Upper lobe of left lung (tissue), 4 donors: ENCODE results near the gene LBP.

Experiments used
- EP300 ChIP-seq, 4 donors: sonication (generic); formaldehyde crosslinking; IDR thresholded peaks; one replicate each; pipeline ENCODE4 v1.5.1; 2017; ENCODE audit warnings: antibody characterized with exemption in 4 of 4, control low read depth in 2 of 4
- POLR2A ChIP-seq, 4 donors: fragments of 450-650 bp; IDR thresholded peaks; one replicate each; pipeline ENCODE4 v1.5.1; 2016 to 2017; ENCODE audit warnings: antibody characterized with exemption in 4 of 4, mild to moderate bottlenecking in 2 of 4
- POLR2AphosphoS5 ChIP-seq, 2 donors: sonication (generic); formaldehyde crosslinking; IDR thresholded peaks; one replicate each; pipeline ENCODE4 v1.5.1; 2017; ENCODE audit warnings: antibody characterized with exemption in 2 of 2
- TF ChIP-seq, protein P1 (sequence below), 6 experiments: fragments of 450-650 bp in 4 of 6; fragments of 200-600 bp in 2 of 6; sonication (generic) in 2 of 6; IDR thresholded peaks; one replicate each; pipeline ENCODE4 v1.5.1; 2016 to 2019; ENCODE audit warnings: antibody characterized with exemption in 6 of 6

DNA sequence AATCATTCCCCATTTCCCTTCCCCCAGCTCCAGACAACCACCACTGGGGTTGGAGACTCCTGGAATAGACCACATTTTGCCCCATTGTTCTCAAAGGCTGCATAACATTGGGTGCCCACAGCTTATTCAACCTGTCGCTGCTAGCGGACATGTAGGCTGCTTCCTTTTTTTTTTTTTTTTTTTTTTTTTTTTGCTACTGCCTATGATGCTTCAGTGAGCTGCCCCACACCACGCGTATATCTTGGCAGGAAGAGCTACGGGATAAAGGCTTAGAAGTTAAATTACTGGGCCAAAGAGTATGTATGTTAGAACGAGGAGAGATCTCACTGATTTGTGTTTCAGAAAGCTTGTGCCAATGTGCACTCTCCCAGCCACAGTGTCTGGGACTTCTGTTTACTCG is 7.0 kb downstream of the LBP start:
- no peak for TF ChIP-seq EP300 (IDR thresholded peaks at IDR 0.05)
- TF ChIP-seq, protein P1, sequence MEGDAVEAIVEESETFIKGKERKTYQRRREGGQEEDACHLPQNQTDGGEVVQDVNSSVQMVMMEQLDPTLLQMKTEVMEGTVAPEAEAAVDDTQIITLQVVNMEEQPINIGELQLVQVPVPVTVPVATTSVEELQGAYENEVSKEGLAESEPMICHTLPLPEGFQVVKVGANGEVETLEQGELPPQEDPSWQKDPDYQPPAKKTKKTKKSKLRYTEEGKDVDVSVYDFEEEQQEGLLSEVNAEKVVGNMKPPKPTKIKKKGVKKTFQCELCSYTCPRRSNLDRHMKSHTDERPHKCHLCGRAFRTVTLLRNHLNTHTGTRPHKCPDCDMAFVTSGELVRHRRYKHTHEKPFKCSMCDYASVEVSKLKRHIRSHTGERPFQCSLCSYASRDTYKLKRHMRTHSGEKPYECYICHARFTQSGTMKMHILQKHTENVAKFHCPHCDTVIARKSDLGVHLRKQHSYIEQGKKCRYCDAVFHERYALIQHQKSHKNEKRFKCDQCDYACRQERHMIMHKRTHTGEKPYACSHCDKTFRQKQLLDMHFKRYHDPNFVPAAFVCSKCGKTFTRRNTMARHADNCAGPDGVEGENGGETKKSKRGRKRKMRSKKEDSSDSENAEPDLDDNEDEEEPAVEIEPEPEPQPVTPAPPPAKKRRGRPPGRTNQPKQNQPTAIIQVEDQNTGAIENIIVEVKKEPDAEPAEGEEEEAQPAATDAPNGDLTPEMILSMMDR (IDR thresholded peaks at IDR 0.05) = no peak
- TF ChIP-seq POLR2A (IDR thresholded peaks at IDR 0.05) = no peak
- no peak for TF ChIP-seq POLR2AphosphoS5 (IDR thresholded peaks at IDR 0.05)
